ENCODE measurements around the gene NDUFB7. TPM values are rescaled to one million over a fixed set of nuclear protein-coding genes. Genes with fewer than 3 reads are reported as not detected.
"Not testable (repeated sequence)": the region's sequence is repeated elsewhere in the genome, so short reads cannot be mapped to it uniquely, and the experiment has no call there.

Gene NDUFB7
- polyA plus RNA-seq, 1 donor = 149 TPM

DNA sequence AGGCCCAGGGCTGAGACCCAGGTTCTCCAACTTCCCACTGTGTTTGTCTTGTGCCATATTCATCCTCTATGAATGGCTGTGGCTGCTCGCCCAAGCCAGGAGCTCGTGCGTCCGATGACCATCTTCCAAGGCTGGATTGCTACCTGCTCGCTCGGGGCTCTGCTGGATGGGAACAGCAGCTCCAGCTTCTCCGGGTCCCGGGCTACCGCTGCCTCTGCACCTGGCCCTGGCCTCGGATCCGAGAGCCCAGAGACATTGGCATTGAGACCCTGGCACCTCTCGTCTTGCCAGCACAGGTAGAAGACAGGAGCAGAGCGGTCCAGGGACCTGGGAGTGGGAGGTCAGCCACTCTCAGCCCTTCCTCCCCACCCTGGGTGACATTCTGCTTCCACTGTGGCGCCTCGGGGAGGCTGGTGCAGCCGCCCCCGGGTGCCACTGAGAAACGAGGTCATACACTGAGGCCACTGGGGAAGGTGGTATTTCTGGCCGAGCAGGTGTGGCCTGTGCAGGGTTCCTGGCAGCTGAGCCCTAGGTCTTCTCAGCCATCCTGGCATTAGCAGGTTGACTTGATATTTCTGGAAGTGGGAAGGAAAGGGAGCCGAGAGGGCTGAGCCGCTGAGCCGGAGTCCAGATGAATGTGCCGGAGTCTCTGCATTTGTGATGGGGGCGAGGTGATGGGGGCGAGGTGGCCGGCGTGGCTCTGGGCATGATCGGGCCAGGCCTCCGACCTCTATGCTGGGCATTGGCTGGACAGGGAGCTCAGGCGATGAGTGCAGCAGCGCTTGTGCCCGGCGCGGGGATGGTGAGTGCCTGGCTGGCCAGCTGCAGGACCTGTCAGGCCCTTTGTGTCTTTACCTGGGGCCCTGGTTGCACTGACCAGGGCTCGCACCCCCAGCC lies 18.6 kb downstream of the NDUFB7 start:
- no peak for DNase-seq

DNA sequence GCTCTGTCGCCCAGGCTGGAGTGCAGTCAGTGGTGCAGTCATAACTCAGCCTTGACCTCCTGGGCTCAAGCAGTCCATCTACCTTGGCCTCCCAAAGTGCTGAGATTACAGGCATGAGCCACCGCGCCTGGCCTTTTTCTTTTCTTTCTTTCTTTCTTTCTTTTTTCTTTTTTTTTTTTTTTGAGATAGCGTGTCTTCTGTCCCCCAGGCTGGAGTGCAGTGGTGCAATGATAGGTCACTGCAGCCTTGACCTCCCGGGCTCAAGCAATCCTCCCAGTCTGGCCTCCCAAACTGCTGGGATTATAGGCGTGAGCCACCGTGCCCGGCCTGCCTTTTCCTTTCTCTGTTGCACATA lies 19.9 kb downstream of the NDUFB7 start:
- not testable (repeated sequence) for DNase-seq

DNA sequence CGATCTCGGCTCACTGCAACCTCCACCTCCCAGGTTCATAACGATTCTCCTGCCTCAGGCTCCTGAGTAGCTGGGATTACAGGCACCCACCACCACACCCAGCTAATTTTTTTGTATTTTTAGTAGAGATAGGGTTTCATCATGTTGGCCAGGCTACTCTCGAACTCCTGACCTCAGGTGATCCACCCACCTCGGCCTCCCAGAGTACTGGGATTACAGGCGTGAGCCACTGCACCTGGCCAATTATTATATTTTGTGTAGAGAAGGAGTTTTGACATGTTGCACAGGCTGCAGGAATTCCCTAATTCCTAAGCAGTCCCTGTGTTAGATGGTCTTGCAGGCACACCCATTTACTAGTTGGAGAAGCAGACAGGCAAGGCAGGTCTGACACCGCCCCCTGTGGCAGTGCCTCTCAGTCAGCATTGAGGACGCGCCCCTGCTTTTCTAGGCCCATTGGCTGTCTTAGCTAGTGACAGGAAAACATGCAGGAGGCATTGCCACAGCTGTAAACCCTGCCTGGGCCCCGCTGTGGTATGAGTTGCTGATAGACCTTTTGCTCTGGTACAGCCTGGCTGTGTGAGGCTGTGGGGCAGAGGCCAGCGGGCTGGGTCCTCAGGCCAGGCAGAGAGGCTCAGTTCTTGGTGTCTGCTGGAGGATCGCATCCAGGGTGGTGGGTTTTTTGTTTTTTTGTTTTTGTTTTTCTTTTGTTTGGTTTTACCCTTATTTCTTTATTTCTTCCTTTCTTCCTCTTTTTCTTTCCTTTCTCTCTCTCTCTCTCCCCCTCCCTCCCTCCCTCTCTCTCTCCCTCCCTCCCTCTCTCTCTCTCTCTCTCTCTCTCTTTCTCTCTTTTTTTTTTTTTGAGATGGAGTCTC lies 20.5 kb downstream of the NDUFB7 start:
- not testable (repeated sequence) for DNase-seq

DNA sequence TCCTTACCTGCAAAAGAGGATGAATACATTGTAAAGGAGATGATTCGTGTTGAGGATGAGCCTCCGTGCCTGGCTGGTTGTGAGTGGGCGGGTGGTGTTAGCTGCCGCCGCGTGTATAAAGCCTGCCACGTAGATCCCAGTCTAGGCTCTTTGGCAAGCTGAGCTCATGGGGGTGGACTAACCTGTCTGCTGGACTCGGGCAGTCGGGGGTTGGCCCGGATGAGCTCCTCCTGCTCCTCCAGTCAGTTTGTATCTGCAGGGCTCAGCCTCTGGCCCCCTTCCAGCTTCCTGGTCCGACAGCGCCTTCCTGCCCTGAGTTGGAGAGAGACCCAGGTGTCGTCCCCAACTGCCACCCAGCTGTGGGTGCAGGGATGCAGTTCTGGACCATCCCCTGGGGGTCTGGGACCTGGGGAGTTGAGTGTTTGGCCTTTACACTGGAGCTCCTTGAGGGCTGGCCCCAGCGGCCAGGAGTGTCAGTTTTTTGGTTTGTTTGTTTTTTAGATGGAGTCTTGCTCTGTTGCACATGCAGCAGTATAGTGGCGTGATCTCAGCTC lies 21.6 kb downstream of the NDUFB7 start:
- no peak for DNase-seq

DNA sequence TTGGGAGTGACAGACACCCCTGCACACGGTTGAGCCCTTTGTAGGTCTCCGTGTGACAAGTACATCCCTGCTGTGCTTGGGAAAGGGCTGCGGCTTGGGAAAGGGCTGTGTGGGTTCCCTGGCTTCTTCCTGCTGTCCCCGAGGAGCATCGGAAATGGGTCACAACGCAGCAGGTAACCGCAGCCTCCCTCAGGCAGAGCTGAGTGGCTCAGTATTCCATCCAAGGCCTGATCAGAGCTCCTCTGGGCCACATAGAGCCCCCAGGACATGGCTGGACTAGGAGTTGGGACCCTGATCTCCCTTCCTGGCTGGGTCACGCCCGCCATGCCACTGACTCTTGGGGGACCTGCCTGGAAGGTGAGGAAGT lies 26.2 kb downstream of the NDUFB7 start:
- no peak for DNase-seq

DNA sequence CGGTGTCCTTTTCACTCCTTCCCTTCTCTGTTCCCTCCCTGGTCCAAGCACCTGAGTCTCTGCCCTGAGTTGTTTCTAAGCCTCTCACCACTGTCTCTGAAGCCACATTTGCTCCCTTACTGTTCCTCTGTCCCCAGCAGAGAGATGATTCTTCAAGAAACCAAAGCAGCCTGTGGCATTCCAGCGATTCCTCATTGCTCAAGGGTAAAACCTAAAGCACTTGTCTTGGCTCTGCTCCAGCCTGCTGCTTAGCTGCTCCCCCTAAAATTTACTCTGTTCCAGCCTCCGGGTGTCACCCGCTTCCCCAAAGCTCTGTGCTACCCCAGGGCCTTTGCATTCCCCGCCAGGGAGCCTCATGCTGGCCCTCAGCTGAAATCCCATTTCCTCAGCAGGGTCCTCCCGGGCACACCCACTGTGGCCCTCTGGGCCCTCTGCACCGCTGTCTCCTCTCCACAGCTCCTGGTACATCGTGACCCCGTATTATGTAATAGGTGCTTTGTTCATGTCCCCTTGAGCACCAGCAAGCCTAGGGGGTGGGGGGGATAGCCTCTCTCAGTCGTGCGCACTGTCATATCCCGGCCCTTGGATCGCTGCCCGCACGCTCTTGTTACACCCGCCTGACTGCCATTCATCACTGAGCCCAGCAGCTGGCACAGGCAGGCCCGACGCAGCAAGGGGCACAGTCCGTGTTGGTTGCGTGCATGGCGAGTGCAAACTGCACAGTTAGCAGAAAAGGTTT lies 26.7 kb downstream of the NDUFB7 start:
- DNase-seq = peak; percentile 52

DNA sequence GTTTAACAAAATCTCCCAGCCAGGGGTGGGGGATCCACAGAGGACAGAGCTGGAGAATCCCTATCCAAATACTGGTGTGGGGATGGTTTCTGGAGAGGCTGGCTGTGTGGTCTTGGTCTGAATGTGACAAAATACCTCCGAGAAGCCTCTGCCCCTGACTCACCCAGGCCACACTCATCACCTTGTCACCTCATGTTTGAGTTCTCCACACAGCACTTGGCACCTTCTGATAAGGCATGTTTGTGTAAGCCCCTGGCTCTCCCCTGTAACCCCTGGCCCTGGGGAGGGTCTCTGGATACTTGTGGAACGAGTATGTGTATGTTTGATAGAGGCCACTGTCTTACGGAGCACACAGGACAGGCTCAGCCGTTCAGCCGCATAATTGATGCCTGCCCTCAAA lies 27.8 kb downstream of the NDUFB7 start:
- DNase-seq = no peak

DNA sequence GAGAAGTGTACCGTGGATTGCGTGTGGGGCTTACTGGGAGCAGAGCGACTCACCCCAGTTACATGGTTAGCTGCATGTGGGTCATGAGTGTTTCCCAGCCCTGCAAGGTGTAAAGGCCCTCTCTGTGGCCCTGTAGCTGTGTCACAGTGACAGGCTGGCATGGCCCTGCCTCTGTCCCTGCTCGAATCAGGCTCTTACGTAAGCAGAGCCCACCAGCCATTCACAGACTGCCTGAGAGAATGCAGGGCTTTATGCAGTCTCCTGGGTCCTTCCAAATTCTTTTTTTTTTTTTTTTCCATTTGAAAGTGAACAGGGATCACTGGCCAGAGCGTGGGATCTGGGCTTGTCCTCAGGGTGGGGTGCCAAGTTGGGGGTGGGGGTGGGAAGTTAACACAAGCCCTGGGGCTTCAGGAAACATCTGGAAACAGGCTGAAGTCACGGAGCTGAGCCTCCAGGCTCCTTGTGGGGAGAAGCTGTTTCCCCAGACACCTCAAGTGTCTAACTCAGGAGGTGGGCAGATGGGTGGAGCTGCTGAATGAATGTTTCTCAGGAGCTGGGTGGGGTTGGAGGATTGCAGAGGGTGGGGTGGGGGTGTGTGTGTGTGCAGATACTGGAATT lies 29.0 kb downstream of the NDUFB7 start:
- DNase-seq = peak; percentile 47

DNA sequence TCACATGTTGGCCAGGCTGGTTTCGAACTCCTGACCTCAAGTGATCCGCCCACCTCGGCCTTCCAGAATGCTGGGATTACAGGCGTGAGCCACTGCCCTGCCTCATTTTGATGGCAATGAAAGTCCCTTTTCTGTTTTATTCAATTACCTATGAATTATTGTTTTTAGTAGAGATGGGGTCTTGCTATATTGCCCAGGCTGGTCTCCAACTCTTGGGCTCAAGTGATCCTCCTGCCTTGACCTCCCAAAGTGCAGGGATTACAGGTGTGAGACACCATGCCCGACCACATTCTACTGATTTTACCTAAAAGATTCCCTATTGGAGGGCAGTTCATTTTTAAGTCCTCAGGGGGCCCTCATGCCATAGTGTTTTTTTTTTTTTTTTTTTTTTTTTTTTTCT lies 29.9 kb downstream of the NDUFB7 start:
- DNase-seq = not testable (repeated sequence)

DNA sequence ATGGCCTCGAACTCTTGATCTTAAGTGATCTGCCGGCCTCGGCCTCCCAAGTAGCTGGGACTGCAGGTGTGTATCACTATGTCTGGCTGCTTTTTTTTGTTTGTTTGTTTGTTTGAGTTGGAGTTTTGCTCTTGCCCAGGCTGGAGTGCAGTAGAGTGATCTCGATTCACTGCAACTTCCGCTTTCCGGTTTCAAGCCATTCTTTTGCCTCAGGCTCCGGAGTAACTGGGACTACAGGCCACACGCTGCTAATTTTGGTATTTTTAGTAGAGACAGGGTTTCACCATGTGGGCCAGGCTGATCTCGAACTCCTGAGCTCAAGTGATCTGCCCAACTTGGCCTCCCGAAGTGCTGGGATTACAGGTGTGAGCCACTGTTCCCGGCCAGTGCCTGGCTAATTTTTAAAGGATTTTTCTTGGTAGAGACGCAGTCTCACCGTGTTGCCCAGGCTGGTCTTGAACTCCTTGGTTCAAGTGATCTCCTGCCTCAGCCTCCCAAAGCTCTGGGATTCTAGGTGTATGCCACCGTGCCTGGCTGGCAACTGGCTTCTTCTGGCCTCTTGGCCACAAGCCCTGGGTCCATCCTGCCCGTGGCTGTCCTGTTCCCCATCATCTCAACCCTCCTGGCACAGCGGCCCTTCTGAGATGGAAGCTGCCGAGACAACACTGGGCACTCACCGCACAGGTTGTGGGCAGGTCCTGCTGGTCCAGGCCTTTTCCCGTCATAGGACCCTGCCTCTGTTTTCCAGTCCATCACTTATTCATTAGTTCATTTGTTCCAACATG lies 30.9 kb downstream of the NDUFB7 start:
- no peak for DNase-seq

DNA sequence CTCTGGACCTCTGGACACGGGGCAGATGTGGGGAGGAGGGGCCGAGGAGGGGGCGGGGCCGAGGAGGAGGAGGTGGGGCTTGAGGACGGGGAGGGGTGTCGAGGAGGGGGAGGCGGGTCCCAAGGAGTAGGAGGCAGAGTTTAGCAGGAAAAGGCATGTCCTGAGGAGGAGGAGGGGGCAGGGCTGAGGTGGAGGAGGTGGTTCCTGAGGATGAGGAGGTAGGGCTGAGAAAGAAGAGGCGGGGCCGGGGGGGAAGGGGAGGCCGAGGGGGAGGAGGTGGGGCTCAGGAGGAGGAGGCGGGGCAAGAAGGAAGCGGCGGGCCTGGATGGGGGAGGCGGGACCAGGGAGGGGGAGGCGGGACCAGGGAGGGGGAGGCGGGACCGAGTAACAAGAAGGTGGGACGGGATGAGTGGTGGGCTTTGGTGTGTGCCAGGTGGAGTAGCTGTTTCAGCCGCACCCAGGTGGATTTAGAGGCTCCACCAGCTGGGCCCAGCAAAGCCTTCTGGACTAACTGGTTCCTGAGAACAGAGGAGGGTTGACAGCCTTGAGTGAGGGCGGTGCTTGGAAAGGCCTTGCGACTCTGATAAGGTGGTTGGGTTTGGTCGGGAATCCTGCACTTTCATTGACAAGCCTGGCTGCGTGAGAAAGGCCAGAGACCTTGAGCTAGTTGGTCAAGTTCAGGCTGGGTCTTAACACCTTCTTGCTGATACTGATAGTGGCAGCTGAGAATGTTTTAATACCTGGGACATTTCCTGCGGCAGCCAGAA lies 34.8 kb downstream of the NDUFB7 start:
- no peak for DNase-seq

DNA sequence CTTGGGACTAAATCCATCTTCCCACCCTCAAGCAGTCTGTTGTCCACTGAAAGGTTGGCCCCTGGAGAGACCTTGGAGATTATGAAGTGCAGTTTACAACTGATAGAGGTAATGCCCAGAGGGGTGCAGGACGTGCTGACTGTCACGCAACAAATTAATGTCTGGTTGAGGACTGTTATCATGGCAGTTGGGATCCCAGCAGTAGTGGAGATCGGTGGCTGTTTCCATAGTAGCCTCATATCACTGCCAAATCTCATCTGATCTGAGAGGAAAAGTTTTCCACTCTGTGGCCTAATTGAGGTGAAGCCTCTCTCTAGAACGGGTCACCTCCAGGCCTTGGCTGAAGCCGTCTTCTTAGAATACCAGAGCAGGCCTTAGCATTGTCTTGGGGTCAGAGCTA lies 38.4 kb downstream of the NDUFB7 start:
- DNase-seq = no peak

DNA sequence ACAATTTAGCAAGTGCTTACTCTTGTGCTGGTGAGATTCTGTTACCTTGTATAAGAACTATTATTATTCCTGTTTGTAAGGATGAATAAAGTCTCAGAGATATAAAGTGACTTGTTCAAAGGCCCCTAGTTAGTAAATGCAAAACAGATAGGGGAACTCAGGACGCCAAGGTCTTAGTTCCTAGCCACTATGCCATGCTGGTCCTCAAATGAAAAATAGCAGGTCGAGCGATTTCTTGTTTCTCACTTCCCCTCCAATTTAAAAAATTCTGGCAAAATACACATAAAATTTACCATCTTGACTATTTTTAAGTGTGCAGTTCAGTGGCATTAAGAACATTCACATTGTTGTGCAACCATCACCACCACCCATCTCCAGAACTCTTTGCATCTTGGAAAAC lies 41.4 kb downstream of the NDUFB7 start:
- DNase-seq = no peak

DNA sequence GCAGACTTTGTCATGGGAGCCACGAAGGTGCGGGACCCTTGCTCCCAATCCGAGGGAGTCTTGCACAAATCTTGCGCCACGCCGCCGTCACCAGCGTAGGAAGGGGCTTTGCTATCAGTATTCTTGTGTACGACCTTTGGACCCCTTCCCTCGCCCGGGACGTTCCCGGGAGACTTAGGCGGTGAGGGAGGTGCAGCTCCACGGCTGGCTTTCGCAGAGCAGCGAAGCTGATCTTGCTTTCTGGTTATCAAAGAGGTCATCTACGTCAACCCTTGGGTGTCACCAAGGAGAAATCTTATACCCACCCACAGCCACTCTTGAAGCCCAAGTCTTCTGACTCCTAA lies 41.9 kb downstream of the NDUFB7 start:
- no peak for DNase-seq

DNA sequence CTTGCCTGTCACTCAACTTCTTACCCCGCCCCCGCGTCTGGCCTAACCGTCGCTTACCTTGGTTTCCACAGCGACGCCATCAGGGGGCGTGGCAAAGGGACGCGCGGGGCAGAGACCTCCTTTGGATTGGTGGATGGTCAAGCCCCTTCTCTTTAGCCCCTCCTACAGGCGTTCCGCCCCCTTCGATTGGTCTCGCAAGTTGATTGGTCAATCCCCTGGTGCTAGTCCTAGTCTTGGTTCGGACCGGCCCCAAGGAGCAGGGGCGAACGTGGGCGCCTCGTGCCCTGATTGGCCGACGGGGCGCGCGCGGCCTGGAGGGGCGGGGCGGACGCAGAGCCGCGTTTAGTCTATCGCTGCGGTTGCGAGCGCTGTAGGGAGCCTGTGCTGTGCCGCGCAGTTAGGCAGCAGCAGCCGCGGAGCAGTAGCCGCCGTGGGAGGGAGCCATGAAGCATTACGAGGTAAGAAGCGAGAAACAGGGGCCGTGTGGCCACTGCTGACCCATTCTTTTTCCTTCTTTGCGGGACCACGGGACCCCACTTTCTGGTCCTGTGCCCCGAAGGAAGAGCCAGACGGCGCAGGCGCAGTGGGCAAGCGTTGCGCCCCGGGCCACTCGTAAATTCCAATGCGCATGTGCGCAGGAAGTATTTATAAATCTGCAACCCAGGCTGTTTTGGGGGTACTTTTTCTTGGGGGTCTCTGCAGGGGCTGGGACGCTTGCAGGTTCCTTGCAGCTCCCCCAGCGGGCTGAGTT lies 42.4 kb downstream of the NDUFB7 start, which contains the start of gene TECR:
Gene TECR, plus strand, starts transcription at position 341 of the 751 bp plus-strand sequence. Its CDS starts 103 bp downstream, at position 444.
- peak; percentile 100 for DNase-seq

DNA sequence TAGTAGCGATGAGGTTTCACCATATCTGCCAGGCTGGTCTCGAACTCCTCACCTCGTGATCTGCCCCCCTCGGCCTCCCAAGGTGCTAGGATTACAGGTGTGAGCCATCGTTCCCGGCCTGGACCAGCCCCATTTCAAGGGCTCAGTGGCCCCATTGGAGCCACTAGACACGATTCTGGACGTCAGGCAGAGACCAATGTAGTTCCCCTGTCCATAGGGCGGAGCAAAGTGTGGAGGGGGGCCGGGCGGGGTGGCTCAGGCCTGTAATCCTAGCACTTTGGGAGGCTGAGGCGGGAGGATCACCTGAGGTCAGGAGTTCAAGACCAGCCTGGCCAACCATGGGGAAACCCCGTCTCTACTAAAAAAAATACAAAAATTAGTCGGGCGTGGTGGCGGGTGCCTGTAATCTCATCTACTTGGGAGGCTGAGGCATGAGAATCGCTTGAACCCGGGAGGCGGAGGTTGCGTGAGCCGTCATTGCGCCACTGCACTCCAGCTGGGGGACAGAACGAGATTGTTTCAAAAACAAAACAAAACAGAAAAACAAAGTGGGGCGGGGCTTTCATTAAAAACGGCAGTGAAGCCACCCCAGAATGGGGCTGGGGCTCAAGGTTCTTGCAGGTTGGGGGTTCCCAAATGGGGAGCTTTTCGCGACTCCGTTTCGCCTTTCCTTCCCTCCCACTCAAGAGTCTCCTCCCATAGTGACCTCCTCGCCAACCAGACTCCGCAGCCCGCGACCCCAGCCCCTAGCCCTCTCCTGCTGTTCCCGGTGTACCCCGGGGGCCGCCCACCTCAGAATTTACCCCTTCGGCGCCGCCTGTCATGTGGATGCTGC lies 43.2 kb downstream of the NDUFB7 start:
- no peak for DNase-seq

DNA sequence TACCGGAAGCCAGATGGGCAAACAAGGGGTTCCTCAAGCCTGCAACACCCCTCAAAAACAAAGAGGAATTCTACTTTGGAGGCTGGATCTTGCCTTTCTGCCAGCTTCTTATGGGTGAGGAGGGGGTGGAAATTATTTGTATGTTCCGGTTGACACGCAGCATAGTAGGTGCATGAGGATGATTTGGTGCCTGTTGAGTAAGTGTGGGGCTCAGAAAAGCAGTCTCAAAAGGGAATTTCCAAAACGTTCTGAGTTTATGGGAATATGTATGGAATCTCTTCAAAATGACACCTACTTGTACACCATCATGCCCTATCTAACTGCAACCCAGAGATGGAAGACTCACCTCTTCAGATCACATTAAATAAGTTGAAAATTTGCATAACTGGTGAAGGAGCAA lies 45.4 kb downstream of the NDUFB7 start:
- DNase-seq = no peak

DNA sequence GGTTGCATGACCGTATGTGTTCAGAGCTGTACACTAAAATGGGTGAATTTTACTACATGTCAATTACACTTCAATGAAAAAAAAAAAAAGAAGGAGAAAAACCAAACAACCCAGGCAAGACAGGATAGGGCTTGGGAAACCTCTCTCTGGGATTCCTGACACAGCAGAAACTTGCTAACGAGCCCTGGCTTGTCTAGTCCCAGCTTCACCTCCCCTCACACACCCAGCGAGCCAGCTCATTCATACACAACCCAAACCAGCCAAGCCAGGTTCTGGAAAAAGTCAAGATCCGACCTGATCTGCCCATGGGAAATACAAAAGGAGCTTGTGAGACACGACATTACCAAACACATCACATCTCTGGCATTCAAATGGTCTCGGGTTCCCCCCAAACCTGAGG lies 46.1 kb downstream of the NDUFB7 start:
- DNase-seq = no peak

DNA sequence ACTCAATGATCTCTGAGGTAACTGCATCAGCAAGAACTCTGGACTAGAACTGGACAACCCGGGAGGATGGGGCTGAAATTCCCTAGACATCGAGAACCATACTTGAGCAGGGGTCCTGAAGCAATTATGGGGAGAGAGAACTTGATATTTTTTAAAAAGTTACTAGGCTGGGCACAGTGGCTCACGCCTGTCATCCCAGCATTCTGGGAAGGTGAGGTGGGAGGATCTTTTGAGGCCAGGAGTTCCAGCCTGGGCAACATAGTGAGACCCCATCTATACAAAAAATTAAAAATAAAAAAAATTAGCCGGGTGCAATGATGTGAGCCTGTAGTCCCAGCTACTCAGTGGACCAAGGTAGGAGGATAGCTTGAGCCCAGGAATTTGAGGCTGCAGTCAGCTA lies 51.3 kb downstream of the NDUFB7 start:
- no peak for DNase-seq
